ENCODE measurements around the gene PLAAT4. TPM values are rescaled to one million over a fixed set of nuclear protein-coding genes. Genes with fewer than 3 reads are reported as not detected.

PLAAT4 gene
- total and polyA plus RNA-seq, 2 of the 8 experiments (the other 6 are each of a cell fraction or from before 2014, with no cell fraction given), result 2.8 to 4.1 TPM

- TF ChIP-seq ATF2 (IDR thresholded peaks at IDR 0.05; ENCODE audit: low read length) (no peak), CHD7 (IDR thresholded peaks at IDR 0.05; ENCODE audit: insufficient replicate concordance, low read length) (no peak), EP300 (IDR thresholded peaks at IDR 0.05; ENCODE audit: borderline replicate concordance in 1 of 2, low read depth in 2 of 2, low read length in 2 of 2) (no peak)
These were observed 25.4 kb upstream of the PLAAT4 start (continued) for GRCh38 chr11:63511048-63511748.

Measured in H1 (cell line).